Measurements from ENCODE around the gene HOMER2. TPM values are rescaled to one million over a fixed set of nuclear protein-coding genes. Genes with fewer than 3 reads are reported as not detected.
"Not testable (repeated sequence)": the region's sequence is repeated elsewhere in the genome, so short reads cannot be mapped to it uniquely, and the experiment has no call there.

Gene HOMER2
- total RNA-seq (2014; rRNA removed; shearing (Covaris generic)) (23.9 and 30.9 TPM in 2 replicates), polyA plus RNA-seq (2016; fragmentation: Nextera tagmentation; extraction: Ambion mirVana) (9.2 and 10.8 TPM in 2 replicates)
- long read RNA-seq, partial matches to known transcripts = 1 of 7 reads
- long read RNA-seq, other reads (novel, unspliced or antisense) = 1 of 7 reads

GRCh38 chr15:82952158-82953081, at the start of gene HOMER2:
Gene HOMER2 (minus strand): TSS chr15:82952720. CDS start chr15:82952535, 185 bp downstream.
- peaks cover 16% of the 10 kb centered on the region; the same call in 1 of the 2 replicates for H3F3A ChIP-seq (replicated peaks; ENCODE audit: low read depth)
- H3K27me3 Mint-ChIP-seq (ENCODE audit: insufficient read depth, low read depth, poor library complexity) = peaks cover 9% of the 10 kb centered on the region
- H3K9me2 ChIP-seq (ENCODE audit: insufficient read depth) = no peaks in the 10 kb centered on the region
- no peaks in the 10 kb centered on the region for H3K79me2 ChIP-seq (replicated peaks; ENCODE audit: insufficient read depth)
- DNase-seq (ENCODE audit: low spot score) = peak; percentile 68
- H3K27ac ChIP-seq (ENCODE audit: low read depth) = no peak within 1 kb of the TSS
- peaks cover 5% of the 10 kb centered on the region; the same call in 2 of the 3 replicates for H3K4me1 Mint-ChIP-seq
- no peaks in the 10 kb centered on the region for H3K36me3 Mint-ChIP-seq (ENCODE audit: low read depth)
- ATAC-seq = peak; percentile 77
- H3K36me3 ChIP-seq (ENCODE audit: insufficient read depth) = no peaks in the 10 kb centered on the region
- H3K4me1 ChIP-seq (ENCODE audit: insufficient read depth) = no peaks in the 10 kb centered on the region
- no peaks in the 10 kb centered on the region for H3K9me3 Mint-ChIP-seq
- H3K4me3 Mint-ChIP-seq = peak within 1 kb of the TSS; percentile 74
- H2AFZ ChIP-seq = peak within 1 kb of the TSS; percentile 100
- H3K4me2 ChIP-seq = peak within 1 kb of the TSS; percentile 93
- H3K27ac Mint-ChIP-seq = no peak within 1 kb of the TSS
- peaks cover 29% of the 10 kb centered on the region for H3K27me3 ChIP-seq (ENCODE audit: insufficient read depth)
- no peaks in the 10 kb centered on the region for H4K20me1 ChIP-seq (replicated peaks; ENCODE audit: insufficient read depth)
- no peak for TF ChIP-seq STAT1 (IDR thresholded peaks at IDR 0.05; ENCODE audit: unreplicated experiment)
- no peak for TF ChIP-seq POLR2AphosphoS5 (IDR thresholded peaks at IDR 0.05; ENCODE audit: low read depth)
- TF ChIP-seq, protein P1, sequence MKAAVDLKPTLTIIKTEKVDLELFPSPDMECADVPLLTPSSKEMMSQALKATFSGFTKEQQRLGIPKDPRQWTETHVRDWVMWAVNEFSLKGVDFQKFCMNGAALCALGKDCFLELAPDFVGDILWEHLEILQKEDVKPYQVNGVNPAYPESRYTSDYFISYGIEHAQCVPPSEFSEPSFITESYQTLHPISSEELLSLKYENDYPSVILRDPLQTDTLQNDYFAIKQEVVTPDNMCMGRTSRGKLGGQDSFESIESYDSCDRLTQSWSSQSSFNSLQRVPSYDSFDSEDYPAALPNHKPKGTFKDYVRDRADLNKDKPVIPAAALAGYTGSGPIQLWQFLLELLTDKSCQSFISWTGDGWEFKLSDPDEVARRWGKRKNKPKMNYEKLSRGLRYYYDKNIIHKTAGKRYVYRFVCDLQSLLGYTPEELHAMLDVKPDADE (IDR thresholded peaks at IDR 0.05) = no peak
- TF ChIP-seq, protein P2, sequence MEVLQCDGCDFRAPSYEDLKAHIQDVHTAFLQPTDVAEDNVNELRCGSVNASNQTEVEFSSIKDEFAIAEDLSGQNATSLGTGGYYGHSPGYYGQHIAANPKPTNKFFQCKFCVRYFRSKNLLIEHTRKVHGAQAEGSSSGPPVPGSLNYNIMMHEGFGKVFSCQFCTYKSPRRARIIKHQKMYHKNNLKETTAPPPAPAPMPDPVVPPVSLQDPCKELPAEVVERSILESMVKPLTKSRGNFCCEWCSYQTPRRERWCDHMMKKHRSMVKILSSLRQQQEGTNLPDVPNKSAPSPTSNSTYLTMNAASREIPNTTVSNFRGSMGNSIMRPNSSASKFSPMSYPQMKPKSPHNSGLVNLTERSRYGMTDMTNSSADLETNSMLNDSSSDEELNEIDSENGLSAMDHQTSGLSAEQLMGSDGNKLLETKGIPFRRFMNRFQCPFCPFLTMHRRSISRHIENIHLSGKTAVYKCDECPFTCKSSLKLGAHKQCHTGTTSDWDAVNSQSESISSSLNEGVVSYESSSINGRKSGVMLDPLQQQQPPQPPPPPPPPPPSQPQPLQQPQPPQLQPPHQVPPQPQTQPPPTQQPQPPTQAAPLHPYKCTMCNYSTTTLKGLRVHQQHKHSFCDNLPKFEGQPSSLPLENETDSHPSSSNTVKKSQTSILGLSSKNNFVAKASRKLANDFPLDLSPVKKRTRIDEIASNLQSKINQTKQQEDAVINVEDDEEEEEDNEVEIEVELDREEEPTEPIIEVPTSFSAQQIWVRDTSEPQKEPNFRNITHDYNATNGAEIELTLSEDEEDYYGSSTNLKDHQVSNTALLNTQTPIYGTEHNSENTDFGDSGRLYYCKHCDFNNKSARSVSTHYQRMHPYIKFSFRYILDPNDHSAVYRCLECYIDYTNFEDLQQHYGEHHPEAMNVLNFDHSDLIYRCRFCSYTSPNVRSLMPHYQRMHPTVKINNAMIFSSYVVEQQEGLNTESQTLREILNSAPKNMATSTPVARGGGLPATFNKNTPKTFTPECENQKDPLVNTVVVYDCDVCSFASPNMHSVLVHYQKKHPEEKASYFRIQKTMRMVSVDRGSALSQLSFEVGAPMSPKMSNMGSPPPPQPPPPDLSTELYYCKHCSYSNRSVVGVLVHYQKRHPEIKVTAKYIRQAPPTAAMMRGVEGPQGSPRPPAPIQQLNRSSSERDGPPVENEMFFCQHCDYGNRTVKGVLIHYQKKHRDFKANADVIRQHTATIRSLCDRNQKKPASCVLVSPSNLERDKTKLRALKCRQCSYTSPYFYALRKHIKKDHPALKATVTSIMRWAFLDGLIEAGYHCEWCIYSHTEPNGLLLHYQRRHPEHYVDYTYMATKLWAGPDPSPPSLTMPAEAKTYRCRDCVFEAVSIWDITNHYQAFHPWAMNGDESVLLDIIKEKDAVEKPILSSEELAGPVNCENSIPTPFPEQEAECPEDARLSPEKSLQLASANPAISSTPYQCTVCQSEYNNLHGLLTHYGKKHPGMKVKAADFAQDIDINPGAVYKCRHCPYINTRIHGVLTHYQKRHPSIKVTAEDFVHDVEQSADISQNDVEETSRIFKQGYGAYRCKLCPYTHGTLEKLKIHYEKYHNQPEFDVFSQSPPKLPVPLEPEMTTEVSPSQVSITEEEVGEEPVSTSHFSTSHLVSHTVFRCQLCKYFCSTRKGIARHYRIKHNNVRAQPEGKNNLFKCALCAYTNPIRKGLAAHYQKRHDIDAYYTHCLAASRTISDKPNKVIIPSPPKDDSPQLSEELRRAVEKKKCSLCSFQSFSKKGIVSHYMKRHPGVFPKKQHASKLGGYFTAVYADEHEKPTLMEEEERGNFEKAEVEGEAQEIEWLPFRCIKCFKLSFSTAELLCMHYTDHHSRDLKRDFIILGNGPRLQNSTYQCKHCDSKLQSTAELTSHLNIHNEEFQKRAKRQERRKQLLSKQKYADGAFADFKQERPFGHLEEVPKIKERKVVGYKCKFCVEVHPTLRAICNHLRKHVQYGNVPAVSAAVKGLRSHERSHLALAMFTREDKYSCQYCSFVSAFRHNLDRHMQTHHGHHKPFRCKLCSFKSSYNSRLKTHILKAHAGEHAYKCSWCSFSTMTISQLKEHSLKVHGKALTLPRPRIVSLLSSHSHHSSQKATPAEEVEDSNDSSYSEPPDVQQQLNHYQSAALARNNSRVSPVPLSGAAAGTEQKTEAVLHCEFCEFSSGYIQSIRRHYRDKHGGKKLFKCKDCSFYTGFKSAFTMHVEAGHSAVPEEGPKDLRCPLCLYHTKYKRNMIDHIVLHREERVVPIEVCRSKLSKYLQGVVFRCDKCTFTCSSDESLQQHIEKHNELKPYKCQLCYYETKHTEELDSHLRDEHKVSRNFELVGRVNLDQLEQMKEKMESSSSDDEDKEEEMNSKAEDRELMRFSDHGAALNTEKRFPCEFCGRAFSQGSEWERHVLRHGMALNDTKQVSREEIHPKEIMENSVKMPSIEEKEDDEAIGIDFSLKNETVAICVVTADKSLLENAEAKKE (CRISPR knock-in tag; IDR thresholded peaks at IDR 0.05) = no peak
- peak; percentile 54 for TF ChIP-seq EZH2 (IDR thresholded peaks at IDR 0.05; ENCODE audit: low read depth, unreplicated experiment)
- peak within 1 kb of the TSS; percentile 80 for H3K4me3 ChIP-seq

DNA sequence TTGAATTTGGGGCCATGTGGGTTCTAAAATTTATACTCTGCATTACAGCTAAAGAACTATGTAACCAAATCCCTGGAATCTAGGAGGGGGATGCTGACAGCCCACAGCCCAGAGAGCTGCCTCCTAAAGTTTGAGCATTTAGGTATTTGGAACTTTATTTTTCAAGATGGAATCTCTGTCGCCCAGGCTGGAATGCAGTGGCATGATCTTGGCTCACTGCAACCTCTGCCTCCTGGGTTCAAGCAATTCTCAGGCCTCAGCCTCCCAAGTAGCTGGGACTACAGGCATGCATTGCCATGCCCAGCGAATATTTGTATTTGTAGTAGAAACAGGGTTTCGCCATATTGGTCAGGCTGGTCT, 48.1 kb upstream of the HOMER2 start:
- ATAC-seq; H3K4me1 ChIP-seq (ENCODE audit: insufficient read depth): not testable (repeated sequence)

More for the DNA sequence above, 48.1 kb upstream of the HOMER2 start:
- H3K27me3 ChIP-seq (ENCODE audit: insufficient read depth); H3K9me2 ChIP-seq (ENCODE audit: insufficient read depth); H3K4me2 ChIP-seq; H3K27me3 Mint-ChIP-seq (ENCODE audit: insufficient read depth, low read depth, poor library complexity); H3K79me2 ChIP-seq (replicated peaks; ENCODE audit: insufficient read depth); H3F3A ChIP-seq (replicated peaks; ENCODE audit: low read depth); DNase-seq (ENCODE audit: low spot score); H3K4me1 Mint-ChIP-seq; H3K27ac ChIP-seq (ENCODE audit: low read depth); H3K4me3 Mint-ChIP-seq; H3K9me3 Mint-ChIP-seq; H2AFZ ChIP-seq; H3K27ac Mint-ChIP-seq; H3K36me3 ChIP-seq (ENCODE audit: insufficient read depth); H4K20me1 ChIP-seq (replicated peaks; ENCODE audit: insufficient read depth); H3K4me3 ChIP-seq: not testable (repeated sequence)
- peaks cover 14% of the 10 kb centered on the region; the same call in 2 of the 3 replicates for H3K36me3 Mint-ChIP-seq (ENCODE audit: low read depth)

Measured in GM23338 (cell line).